ENCODE measurements around the gene IGSF21.

Gene IGSF21

GRCh38 chr1:18157352-18157751 is 49.8 kb downstream of the IGSF21 start:
- no peak overlapping the region for H3K4me3 ChIP-seq (replicated peaks; ENCODE audit: insufficient read depth, low read length)
- no peak for DNase-seq (ENCODE audit: low read depth in 1 of 2, low spot score in 1 of 2)
- H3K27ac ChIP-seq (replicated peaks), result no peak overlapping the region
- no peaks in the 10 kb centered on the region for H3K27me3 ChIP-seq (ENCODE audit: insufficient read depth, poor library complexity, severe bottlenecking)
- no peak for TF ChIP-seq GABPA (IDR thresholded peaks at IDR 0.05; ENCODE audit: low read depth)

- no peak overlapping the region for H3K27ac ChIP-seq (replicated peaks)
- no peak for DNase-seq (ENCODE audit: low read depth in 1 of 2, low spot score in 1 of 2)
Observed at GRCh38 chr1:18157968-18158367, 50.4 kb downstream of the IGSF21 start.

GRCh38 chr1:18158714-18159113 is 51.1 kb downstream of the IGSF21 start:
- Histone ChIP-seq H3K27me3 (ENCODE audit: insufficient read depth, poor library complexity, severe bottlenecking) (no peaks in the 10 kb centered on the region), H3K27ac (replicated peaks) (no peak overlapping the region), H3K4me3 (replicated peaks; ENCODE audit: insufficient read depth, low read length) (no peak overlapping the region)
- no peak for TF ChIP-seq REST (IDR thresholded peaks at IDR 0.05; ENCODE audit: insufficient replicate concordance, low read depth)
- no peak for TF ChIP-seq POLR2AphosphoS5 (IDR thresholded peaks at IDR 0.05; ENCODE audit: low read depth)
- no peak for TF ChIP-seq GABPA (IDR thresholded peaks at IDR 0.05; ENCODE audit: low read depth)
- TF ChIP-seq SPI1 (IDR thresholded peaks at IDR 0.05; ENCODE audit: borderline replicate concordance, low read depth), result no peak
- no peak for TF ChIP-seq CTCF (IDR thresholded peaks at IDR 0.05; ENCODE audit: insufficient read depth, low read length)
- DNase-seq (ENCODE audit: low read depth in 1 of 2, low spot score in 1 of 2), result no peak

More at GRCh38 chr1:18157968-18158367, 50.4 kb downstream of the IGSF21 start:
- H3K4me3 ChIP-seq (replicated peaks; ENCODE audit: insufficient read depth, low read length), result no peak overlapping the region
- no peaks in the 10 kb centered on the region for H3K27me3 ChIP-seq (ENCODE audit: insufficient read depth, poor library complexity, severe bottlenecking)
- no peak for TF ChIP-seq REST (IDR thresholded peaks at IDR 0.05; ENCODE audit: insufficient replicate concordance, low read depth)
- no peak for TF ChIP-seq POLR2AphosphoS5 (IDR thresholded peaks at IDR 0.05; ENCODE audit: low read depth)
- TF ChIP-seq SPI1 (IDR thresholded peaks at IDR 0.05; ENCODE audit: borderline replicate concordance, low read depth), result no peak
- no peak for TF ChIP-seq GABPA (IDR thresholded peaks at IDR 0.05; ENCODE audit: low read depth)
- no peak for TF ChIP-seq CTCF (IDR thresholded peaks at IDR 0.05; ENCODE audit: insufficient read depth, low read length)

- H3K4me3 ChIP-seq (replicated peaks; ENCODE audit: insufficient read depth, low read length), result no peak overlapping the region
- H3K27ac ChIP-seq (replicated peaks), result no peak overlapping the region
- DNase-seq (ENCODE audit: low read depth in 1 of 2, low spot score in 1 of 2), result no peak
- H3K27me3 ChIP-seq (ENCODE audit: insufficient read depth, poor library complexity, severe bottlenecking), result no peaks in the 10 kb centered on the region
- no peak for TF ChIP-seq GABPA (IDR thresholded peaks at IDR 0.05; ENCODE audit: low read depth)
- no peak for TF ChIP-seq POLR2AphosphoS5 (IDR thresholded peaks at IDR 0.05; ENCODE audit: low read depth)
- TF ChIP-seq REST (IDR thresholded peaks at IDR 0.05; ENCODE audit: insufficient replicate concordance, low read depth), result no peak
- no peak for TF ChIP-seq CTCF (IDR thresholded peaks at IDR 0.05; ENCODE audit: insufficient read depth, low read length)
- TF ChIP-seq SPI1 (IDR thresholded peaks at IDR 0.05; ENCODE audit: borderline replicate concordance, low read depth), result no peak
Observed at GRCh38 chr1:18160290-18160942, 52.8 kb downstream of the IGSF21 start.
